Stimulated activated CD8-positive, alpha-beta memory T cell treated with anti-CD3 and anti-CD28 coated beads, Interleukin-12 subunit alpha, Interleukin-12 subunit beta, amount 100 ng/mL, for 1 hour (primary cell): ENCODE data around the gene GALR2.
"Not testable (repeated sequence)": the region's sequence is repeated elsewhere in the genome, so short reads cannot be mapped to it uniquely, and the experiment has no call there.

Source experiments
- DNase-seq: peaks from one replicate; pipeline ENCODE4 v3.0.0-alpha.2; 2020; ENCODE audit warnings: low read depth

The GALR2 gene, protein sequence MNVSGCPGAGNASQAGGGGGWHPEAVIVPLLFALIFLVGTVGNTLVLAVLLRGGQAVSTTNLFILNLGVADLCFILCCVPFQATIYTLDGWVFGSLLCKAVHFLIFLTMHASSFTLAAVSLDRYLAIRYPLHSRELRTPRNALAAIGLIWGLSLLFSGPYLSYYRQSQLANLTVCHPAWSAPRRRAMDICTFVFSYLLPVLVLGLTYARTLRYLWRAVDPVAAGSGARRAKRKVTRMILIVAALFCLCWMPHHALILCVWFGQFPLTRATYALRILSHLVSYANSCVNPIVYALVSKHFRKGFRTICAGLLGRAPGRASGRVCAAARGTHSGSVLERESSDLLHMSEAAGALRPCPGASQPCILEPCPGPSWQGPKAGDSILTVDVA

DNA sequence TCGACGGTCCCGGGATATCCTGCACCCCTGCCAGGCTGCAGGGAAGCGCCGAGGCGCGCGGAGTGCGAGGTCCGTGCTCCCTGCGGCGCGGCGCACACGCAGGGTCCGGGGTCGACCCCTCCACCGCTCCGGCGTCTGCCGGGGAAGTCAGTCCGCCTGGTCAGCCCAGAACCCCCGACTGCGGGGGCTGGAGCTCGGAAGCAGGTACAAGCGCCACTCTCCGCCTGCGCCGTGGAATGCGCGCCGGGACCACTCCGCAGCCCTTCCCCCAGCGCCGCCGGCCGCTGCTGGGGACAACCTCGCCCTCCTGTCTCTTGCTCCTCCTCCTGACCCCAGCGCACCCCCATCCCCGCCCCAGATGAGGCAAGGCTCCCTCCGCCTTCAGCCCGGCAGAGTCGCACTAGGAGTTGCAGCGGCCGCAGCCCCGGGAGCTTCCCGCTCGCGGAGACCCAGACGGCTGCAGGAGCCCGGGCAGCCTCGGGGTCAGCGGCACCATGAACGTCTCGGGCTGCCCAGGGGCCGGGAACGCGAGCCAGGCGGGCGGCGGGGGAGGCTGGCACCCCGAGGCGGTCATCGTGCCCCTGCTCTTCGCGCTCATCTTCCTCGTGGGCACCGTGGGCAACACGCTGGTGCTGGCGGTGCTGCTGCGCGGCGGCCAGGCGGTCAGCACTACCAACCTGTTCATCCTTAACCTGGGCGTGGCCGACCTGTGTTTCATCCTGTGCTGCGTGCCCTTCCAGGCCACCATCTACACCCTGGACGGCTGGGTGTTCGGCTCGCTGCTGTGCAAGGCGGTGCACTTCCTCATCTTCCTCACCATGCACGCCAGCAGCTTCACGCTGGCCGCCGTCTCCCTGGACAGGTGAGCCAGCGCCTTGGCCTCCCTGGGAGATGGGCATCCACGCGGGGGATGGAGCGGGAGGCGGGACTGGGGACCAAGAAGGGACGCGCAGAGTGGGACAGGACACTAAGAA is at the start of gene GALR2:
TSS of gene GALR2 (plus strand) at position 392 of the 974 bp plus-strand sequence. CDS start at position 495, 103 bp downstream.
- no peak for DNase-seq

DNA sequence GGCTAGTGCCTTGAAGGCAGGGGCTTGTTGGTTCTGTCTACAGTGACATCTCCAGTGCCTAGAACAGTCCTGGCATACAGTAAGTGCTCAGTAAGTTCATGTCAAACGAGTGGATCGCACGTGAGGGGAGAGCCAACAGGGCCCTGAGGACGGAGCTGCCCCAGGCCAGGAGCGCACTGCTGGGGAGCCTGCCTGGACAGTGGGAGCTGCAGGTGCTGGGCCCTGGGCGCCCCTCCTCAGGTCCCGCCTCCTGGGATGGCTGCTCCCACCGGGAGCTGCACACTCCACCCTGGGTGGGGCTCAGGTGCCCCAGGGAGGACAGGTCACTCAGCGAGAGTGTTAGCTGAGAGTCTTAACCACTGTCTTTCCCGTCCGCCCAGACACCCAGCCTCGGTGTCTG is 49.3 kb upstream of the GALR2 start:
- no peak for DNase-seq

DNA sequence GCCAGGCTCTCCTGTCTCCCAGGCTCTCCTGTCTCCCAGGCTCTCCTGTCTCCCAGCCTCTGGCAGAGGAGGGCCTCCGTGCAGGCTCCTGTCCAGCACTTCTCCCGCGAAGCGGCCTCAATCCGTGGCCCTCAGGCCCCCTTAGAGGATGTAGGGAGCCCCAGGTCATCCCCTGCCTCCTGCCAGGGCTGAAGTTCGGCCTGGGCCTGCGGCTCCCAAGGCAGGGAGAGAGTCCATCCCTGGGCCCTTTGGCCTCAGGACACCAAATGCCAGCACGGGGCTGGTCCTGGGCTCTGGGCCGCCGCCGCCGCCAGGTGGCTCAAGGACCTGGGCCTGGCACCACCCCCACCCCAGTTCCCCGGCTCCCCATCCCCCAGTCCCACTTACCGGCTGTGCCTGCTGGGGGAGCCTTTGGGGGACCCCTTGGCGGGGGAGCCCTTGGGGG is 47.8 kb upstream of the GALR2 start:
- no peak for DNase-seq

DNA sequence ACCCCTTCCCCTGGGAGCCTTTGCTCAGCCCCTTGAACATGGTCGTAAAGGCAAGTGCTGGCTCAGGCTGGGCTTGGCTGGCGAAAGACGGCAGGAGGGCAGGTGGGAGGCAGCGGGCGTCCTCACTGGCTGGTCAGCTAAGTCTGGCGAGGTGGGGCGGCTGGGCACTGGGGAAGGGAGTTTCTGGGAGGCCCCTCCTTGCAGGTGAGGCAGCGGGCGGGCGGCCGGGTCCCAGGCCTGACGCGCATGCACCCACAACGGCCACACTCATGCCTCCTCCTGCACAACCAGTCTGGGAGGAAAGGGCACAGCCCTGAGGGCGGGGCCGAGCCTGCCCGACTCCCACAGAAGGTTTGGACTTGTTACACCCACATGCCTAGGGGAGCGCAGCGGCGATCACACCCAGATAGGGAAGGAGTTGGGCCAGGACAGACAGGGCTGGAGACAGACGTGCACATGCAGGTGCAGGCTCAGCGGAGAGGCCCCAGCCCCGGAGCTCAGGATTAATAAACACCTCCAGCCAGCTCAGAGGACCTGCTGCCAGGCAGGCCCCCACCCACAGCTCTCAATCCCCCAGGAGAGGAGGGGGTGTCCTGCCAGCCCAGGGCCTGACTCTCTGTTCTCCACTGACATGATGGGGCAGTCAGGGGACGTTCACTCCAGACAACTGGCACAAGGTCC is 47.3 kb upstream of the GALR2 start, which contains the start of gene EVPL:
TSS of gene EVPL (minus strand) at position 148 of the 681 bp plus-strand sequence. CDS start at position 40, 108 bp downstream.
- no peak for DNase-seq

DNA sequence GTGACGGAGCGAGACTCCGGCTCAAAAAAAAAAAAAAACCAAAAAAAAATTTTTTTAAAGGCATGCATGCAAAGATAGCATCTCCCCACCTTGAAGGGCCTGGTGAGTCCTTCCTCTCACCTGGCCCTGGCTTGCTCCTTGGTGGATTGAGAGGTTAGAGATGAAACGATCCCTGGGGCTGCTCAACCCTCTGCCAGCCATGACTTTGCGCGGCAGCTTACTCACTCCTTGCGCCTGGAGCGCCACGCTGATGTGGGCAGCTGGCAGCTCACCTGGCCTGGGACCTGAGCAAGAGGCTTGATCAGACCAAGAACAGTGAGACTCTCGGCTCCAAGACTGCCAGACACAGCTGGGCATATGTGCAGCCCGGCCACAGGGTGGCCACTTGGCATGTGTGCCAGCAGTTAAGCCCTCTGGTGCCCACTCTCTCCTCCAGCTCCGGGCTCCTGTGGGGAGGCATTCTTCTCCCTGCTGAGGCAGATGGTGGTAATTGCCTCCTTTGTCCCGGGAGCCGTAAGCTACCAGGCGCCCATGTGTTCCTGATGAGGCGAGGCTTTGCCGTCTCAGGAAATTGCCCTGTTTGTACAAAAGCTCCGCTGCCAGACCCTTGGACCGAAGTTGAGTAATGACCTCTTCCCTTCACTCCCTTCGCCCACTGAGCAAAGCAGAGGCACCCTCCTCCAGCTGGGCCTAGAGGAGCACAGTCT is 42.4 kb upstream of the GALR2 start:
- DNase-seq, result no peak

DNA sequence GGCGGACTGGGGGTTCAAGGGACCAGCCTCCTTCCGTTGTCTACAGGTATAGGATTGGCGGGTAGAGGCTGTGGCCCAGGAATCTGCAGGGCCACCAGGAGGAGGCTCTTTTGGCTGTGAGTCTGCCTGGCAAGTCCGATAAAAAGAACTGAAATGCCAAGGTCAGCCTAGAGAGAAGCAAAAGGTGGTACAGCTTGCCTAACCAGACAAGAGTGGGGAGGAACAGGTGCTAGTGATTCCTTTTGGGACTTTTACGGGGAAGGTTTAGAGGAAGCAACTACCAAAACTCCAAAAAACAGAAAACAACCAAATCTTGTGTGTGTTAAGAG is 41.8 kb upstream of the GALR2 start:
- DNase-seq, result no peak

DNA sequence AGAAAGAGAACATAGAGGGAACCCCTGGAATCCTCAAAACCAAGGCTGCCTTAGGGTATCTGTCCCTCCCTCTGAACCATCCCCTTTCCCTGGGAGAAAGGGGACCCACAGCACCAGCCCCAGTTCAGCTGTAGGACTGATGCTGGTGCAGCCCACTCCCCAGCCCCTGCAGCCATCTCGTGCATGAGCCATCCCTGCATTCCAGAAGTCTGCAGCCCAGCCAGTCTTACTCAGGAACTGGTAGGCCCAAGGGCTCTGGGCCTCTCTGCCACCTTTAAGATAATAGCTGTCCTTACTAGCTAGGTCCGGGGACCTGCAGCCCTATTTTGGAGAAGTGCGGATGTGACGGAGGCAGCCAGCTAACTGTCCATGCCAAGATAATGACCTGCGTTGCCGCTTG is 41.4 kb upstream of the GALR2 start:
- DNase-seq, result no peak

DNA sequence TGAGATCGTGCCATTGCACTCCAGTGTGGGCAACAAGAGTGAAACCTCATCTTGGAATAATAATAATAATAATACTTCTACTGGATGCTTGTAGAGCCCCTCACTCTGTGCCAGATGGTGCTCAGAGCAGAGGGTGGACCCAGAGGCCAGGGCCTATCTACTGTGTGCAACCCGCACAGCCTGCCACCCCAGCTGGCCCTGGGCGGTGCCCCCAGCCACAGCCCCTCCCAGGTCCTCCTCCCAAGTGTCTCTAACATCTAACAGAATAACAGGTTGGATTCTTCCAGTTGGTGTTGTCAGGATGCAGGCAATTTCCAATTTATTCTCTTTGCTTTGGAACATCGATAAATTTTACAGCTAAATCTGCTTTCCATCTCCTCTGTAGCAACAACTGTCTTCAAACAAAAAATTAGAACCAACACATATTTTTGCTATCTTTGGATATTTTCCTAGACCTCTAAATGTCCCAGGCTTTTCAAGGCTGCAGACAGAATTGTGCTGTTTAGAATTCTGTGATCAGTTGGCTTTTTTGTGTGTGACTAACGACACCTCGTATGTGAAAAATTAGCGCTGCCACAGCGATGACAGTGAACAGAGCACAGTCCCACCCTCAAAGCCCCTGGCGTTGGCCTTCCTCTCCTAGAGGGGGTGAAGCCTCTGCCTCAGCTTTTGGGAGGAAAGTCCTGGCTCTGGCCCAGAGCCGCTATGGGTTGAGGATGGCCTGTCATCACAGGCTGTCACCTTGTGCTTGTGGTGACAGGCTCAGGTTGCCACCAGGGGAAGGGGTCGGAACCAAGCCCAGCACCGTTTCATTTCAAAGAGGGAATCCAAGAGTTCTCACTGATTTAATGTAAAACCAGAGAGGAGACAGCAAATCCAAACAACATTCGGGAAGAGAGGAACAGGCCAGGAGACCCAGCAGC is 39.9 kb upstream of the GALR2 start:
- no peak for DNase-seq

DNA sequence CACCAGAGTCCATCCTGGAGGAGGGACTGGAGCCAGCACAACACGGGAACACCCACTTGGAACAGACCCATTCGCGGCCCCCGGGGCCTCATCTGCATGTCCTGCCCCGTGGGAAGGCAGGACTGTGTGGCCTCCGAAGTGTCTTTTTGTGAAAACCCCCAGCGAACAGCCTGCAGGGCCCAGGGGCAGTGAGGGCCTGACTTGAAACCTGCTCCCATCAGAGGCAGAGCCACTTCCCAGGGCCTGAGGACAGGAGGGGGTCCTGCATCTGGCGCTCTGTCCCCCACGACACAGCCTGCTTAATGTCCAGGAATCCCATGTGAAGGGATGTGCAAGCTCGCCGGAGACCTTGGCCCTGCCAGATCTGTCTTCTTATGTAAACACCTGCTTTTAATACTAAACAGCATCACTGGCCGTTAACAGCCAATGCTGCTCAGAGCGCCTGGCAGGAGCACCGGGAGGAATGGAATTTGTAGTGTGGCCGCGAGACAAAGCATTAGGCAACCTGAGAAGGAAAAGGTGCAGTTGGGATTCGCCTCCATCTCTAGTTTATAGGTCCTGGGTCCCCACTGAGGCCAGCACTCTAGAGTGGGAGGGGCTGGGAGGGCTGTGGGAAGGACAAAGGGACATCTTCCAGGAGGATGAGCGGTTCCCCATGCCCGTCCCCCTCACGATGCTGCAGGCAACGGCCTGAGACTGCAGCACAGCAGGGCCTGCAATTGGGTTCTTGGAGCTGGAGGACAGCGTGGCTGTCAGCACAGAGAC is 37.9 kb upstream of the GALR2 start:
- DNase-seq, result no peak

DNA sequence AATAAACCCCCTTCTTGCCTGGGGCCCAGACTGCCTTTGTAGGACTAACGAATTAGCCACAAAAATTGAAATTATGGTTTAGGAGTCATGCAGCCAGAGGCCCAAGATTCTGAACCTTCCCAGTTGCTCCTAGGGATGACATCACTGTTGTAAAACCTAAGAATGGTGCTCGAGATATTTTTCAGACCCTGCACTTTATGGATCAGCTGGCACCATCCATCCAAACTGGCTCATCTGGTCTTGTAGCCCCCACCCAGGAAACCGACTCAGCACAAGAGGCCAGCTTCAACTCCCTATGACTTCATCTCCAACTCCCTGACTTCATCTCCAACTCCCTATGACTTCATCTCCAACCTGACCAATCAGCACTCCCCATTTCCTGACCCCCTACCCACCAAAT is 36.5 kb upstream of the GALR2 start:
- no peak for DNase-seq

DNA sequence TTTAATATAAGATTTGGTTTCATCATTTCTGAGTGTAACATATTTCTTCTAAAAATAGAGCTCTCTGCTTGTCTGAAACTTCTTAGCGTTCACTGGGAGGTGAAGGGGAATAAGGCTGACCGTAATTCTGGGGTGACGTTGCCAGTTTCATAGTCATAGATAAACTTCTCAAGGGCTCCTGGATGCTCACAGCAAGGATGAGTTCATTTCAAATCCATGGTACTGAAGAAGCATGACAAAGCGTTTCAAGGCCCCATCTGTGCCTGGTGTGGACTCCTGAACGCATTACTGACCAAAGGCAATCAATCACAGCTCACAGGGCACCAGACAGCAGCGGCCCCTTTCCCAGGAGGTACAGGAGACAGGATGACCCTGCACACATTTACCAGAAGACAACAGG is 35.5 kb upstream of the GALR2 start:
- no peak for DNase-seq

DNA sequence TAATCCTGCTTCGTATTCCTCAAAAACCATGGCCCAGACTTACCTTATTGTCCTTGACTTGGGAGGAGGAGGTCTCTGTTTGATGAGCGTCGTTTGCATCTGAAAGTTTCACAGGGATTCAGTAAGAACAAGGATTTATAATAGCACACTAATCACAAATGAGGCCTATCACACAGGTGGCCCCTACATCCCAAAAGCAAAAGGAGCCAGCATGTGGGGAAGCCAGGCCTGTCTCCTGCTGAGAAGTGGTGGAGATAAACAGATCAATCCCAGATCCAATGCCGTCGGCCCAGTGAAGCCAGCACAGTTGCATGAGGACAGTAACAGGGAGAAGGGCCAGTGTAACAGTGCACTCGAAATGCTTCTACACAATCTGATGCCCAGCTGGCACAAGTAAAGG is 34.2 kb upstream of the GALR2 start:
- DNase-seq, result no peak

DNA sequence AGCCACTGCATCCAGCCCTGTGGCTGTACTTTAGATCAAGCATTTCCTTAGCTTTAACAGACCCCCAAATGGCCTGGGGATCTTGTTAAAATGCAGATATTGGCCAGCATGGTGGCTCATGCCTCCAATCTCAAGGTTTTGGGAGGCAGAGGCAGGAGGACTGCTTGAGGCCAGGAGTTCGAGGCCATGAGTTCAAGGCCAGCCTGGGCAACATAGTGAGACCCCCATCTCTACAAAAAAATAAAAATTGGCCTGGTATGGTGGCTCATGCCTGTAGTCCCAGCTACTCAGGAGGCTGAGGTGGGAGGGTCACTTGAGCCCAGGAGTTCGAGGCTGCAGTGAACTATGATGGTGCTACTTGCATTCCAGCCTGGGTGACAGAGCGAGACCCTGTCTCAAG is 31.7 kb upstream of the GALR2 start:
- not testable (repeated sequence) for DNase-seq

DNA sequence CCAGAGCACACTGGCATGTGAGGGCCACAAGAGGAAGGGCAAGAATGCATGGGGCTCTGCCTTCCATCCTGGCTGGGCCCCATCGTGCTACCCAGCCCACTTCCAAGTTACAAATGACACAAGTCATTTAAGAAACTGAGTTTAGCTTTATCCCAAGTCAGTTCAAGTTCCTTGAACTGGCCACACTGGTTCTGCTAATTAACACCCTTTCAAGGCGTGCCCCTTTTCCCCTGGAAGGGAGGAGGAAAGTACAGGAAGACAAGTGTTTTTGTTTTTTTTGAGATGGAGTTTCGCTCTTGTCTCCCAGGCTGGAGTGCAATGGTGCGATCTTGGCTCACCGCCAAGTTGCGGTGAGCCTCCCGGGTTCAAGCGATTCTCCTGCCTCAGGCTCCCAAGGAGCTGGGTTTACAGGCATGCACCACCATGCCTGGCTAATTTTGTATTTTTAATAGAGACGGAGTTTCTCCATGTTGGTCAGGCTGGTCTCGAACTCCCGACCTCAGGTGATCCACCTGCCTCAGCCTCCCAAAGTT is 30.0 kb upstream of the GALR2 start:
- DNase-seq, result not testable (repeated sequence)

DNA sequence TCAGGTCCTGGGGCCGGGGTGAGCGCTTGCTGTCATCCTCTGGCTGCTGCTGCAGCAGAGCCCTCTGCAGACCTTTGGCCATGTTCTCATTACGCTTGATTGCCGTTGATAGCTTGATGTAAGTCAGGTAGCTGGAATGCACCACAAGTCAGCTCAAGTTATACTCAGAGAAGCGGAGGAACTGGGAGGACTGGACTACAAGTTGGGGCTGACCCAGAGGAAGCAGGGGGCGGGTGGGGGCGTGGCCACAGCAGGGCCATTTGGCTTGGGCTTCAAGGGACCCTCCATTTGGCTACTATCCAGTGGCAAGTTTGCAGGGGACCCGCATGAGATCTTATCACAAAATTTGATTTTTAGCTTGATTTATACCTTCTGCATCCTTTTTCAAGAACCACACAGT is 28.5 kb upstream of the GALR2 start:
- DNase-seq, result no peak

DNA sequence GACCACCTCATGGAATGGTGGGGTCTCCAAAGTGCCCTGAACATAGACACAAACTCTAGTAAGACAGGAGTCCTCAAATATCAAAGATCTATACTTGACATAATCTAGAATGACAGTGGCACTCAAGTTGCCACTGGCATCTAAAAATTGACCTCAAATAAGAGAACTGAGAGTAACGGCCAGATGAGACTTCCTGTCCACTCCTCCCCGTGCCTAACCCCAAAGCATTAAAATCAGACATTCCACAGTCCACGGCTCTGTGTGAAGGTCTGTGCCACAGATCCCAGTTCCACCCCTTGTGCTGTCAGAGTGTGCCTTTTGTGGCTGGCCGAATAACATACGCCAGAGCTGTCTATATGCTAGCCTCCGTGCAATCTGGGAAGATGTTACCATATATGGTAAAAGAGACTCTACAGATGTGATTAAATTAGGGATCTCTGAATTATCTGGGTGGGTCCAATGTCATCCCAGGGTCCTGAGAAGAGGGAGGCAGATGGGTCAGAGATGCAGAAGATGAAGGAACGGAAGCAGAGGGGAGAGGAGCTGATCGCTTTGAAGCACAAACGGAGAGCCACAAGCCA is 26.5 kb upstream of the GALR2 start:
- no peak for DNase-seq

DNA sequence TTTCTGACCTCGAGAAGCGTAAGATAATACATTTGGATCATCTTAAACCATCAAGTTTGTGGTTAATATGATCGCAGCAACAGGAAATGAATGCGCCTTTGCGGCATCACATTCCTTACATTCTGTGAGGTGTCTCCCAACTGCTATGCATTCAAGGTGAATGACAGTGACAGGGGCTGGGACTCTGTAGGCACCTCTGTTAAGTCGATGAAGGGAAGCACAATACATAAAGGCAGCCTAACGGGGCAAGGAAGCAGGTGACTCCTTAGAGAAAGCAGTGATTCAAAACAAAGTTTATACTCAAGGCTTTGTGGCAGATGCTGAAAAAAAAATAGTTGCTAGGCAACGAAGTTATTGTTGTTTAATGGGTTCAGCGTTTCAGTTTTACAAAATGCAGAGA is 25.9 kb upstream of the GALR2 start:
- no peak for DNase-seq

DNA sequence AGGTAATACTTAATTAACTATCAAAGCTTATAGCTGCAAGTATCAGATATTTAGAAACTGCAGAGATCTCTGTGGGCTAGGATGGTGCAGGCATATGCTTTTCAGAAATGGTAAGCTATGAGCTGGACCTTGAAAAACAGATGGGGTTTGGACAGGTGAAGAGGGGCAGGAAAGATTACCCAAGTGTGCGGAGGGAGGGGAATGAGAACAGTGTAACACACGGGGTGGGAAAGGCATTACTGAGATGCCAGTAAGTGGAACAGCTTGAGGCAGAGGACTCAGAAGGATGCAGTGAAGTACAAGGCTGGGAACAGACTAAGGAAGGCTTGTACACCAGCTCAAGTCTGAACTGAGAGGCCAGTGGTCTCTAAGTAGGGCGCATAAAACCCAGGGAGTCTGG is 25.3 kb upstream of the GALR2 start:
- DNase-seq, result no peak

DNA sequence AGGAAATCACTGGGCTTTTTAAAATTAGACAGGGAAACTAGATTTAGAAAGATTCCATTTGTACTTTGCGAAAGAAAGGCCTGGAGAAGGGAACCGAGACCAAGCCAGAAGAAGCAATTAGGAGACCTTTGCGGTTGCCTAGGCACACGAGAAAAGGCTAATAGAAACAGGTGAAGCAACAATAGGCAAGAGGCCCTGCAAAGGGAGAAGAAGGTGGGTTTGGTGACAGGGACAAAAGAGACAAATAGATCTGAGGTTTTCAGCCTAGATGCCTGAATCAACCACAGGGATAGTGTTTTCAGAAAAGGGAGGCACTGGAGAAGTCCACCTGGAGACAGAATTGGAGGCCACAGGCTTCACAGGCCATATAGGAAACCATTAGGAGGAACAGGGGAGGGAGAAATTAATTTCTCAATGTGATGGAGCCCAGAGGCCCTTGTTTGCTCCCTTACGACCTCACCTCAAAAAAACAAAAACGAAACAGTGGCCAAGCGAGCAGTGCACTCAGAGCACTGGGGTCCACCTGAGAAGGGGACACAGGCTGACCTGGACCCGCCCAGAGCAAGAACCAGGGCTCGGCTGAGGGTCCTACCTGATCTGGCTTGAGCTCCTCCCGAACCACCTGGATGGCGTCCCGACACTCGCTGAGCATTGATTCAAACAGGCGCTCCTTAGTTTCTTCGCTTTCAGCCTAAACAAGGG is 24.6 kb upstream of the GALR2 start:
- no peak for DNase-seq
